ENCODE results near the gene TOM1L2.

GRCh38 chr17:17970699-17971430, 1.3 kb downstream of the TOM1L2 start:
- TF ChIP-seq POLR2AphosphoS5 (IDR thresholded peaks at IDR 0.05; ENCODE audit: low read depth, low read length): no peak
- TF ChIP-seq POLR2A (IDR thresholded peaks at IDR 0.05; ENCODE audit: low read depth, low read length): no peak
- TF ChIP-seq TAF1 (IDR thresholded peaks at IDR 0.05; ENCODE audit: low read depth, low read length): no peak

All from GM12891 (cell line).